ENCODE results near the gene RABGGTA. TPM values are rescaled to one million over a fixed set of nuclear protein-coding genes. Genes with fewer than 3 reads are reported as not detected.

RABGGTA gene
- total RNA-seq, 1 experiment from 2014 or later, result 25.6 TPM

DNA sequence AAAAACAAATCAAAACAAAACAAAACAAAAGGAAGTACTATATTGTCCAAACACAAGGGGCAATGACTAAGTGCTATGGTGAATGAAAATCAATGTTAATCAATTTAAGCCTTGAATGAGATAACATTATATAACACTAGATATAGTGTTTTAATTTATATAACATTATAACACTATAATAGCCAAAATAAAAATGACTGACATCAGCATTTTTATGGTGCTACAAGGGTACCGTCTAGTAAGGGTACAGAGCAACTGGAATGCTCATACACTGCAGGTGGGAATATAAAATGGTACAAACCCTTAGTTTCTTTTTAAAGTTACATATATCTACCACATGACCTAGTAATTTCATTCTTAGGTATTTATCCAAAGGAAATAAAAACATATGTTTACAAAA, 44.9 kb downstream of the RABGGTA start:
- peaks cover 7% of the 10 kb centered on the region; the same call in 1 of the 2 replicates for H3K79me2 ChIP-seq (ENCODE audit: insufficient read depth, low read length)
- H3K14ac ChIP-seq (ENCODE audit: insufficient read depth, low read length), result no peak overlapping the region
- H3K4me2 ChIP-seq (ENCODE audit: insufficient read depth, insufficient read length, low read length), result no peak overlapping the region
- no peak overlapping the region for H2BK12ac ChIP-seq (ENCODE audit: insufficient read length, low read depth, low read length)
- peaks cover 0 to 7% of the 10 kb centered on the region in 2 experiments; a peak in 2 of 4 replicates for H3K4me1 Mint-ChIP-seq
- no peak overlapping the region for H3K56ac ChIP-seq (ENCODE audit: insufficient read length, low read depth, low read length)
- no peak overlapping the region for H2AK5ac ChIP-seq (ENCODE audit: insufficient read length, low read length)
- DNase-seq, result no peak
- no peak overlapping the region for H4K91ac ChIP-seq (ENCODE audit: insufficient read length, low read depth, low read length)
- H4K8ac ChIP-seq (replicated peaks; ENCODE audit: insufficient read length, low read depth, low read length), result no peak overlapping the region
- H3K9ac ChIP-seq (ENCODE audit: extremely low read depth, insufficient read length, low read length), result no peak overlapping the region
- H3K4me3 Mint-ChIP-seq, result no peak overlapping the region
- peaks cover 3% of the 10 kb centered on the region for H3K23me2 ChIP-seq (ENCODE audit: insufficient read length, low read depth, low read length, poor library complexity, severe bottlenecking)
- H3K36me3 Mint-ChIP-seq (ENCODE audit: insufficient read depth in 1 of 3, low read depth in 3 of 3), result peaks cover 7 to 24% (median 18%) of the 10 kb centered on the region in 3 experiments; a peak in 6 of 7 replicates
- no peaks in the 10 kb centered on the region for H3K4me1 ChIP-seq (ENCODE audit: insufficient read depth, low read length)
- no peak overlapping the region for H3K27ac ChIP-seq (ENCODE audit: insufficient read length, low read depth, low read length)
- no peak overlapping the region for H2BK120ac ChIP-seq (ENCODE audit: low read depth, low read length, poor library complexity, severe bottlenecking)
- no peak overlapping the region for H2BK5ac ChIP-seq (ENCODE audit: insufficient read length, low read length)
- no peaks in the 10 kb centered on the region for H3K27me3 Mint-ChIP-seq (ENCODE audit: low read depth)
- no peak overlapping the region for H2BK15ac ChIP-seq (ENCODE audit: low read depth, low read length)
- H2BK20ac ChIP-seq (ENCODE audit: low read depth, low read length, poor library complexity, severe bottlenecking), result no peak overlapping the region
- H3K79me1 ChIP-seq (ENCODE audit: insufficient read depth, low read depth, low read length, poor library complexity, severe bottlenecking), result peaks cover 14% of the 10 kb centered on the region
- H3K27ac Mint-ChIP-seq, result no peak overlapping the region
- H3K27me3 ChIP-seq (ENCODE audit: insufficient read depth, low read length), result no peaks in the 10 kb centered on the region
- H3K9me3 ChIP-seq (ENCODE audit: control insufficient read depth, low read depth, low read length), result no peaks in the 10 kb centered on the region
- H2AFZ ChIP-seq (ENCODE audit: low read length), result no peak overlapping the region
- no CpG with 5 or more reads among the region's 1 CpG for WGBS (ENCODE audit: extremely low coverage, insufficient read length, low lambda C conversion rate)
- TF ChIP-seq, protein P1, sequence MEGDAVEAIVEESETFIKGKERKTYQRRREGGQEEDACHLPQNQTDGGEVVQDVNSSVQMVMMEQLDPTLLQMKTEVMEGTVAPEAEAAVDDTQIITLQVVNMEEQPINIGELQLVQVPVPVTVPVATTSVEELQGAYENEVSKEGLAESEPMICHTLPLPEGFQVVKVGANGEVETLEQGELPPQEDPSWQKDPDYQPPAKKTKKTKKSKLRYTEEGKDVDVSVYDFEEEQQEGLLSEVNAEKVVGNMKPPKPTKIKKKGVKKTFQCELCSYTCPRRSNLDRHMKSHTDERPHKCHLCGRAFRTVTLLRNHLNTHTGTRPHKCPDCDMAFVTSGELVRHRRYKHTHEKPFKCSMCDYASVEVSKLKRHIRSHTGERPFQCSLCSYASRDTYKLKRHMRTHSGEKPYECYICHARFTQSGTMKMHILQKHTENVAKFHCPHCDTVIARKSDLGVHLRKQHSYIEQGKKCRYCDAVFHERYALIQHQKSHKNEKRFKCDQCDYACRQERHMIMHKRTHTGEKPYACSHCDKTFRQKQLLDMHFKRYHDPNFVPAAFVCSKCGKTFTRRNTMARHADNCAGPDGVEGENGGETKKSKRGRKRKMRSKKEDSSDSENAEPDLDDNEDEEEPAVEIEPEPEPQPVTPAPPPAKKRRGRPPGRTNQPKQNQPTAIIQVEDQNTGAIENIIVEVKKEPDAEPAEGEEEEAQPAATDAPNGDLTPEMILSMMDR (conservative IDR thresholded peaks at IDR 0.05), result no peak
- no peaks in the 10 kb centered on the region for H3K9me3 Mint-ChIP-seq
- no peak overlapping the region for H3T11ph ChIP-seq (ENCODE audit: low read length)
- no peak overlapping the region for H3K23ac ChIP-seq (ENCODE audit: insufficient read length, low read depth, low read length)
- no peaks in the 10 kb centered on the region for H4K20me1 ChIP-seq (ENCODE audit: control insufficient read depth, insufficient read depth, insufficient read length)
- H3K18ac ChIP-seq (ENCODE audit: insufficient read length, low read depth, low read length), result no peak overlapping the region
- no peak overlapping the region for H3K4ac ChIP-seq (ENCODE audit: low read depth, low read length)
- no peak overlapping the region for H4K5ac ChIP-seq (ENCODE audit: insufficient read length, low read depth, low read length)

All from H9 (cell line).